Left forelimb (tissue), 1 donor: ENCODE measurements around the gene RFFL.

Experiments
- DNase-seq: peaks from one replicate; pipeline ENCODE4 v3.0.0-alpha.2; 2018; ENCODE audit warnings: low spot score

Gene RFFL

DNA sequence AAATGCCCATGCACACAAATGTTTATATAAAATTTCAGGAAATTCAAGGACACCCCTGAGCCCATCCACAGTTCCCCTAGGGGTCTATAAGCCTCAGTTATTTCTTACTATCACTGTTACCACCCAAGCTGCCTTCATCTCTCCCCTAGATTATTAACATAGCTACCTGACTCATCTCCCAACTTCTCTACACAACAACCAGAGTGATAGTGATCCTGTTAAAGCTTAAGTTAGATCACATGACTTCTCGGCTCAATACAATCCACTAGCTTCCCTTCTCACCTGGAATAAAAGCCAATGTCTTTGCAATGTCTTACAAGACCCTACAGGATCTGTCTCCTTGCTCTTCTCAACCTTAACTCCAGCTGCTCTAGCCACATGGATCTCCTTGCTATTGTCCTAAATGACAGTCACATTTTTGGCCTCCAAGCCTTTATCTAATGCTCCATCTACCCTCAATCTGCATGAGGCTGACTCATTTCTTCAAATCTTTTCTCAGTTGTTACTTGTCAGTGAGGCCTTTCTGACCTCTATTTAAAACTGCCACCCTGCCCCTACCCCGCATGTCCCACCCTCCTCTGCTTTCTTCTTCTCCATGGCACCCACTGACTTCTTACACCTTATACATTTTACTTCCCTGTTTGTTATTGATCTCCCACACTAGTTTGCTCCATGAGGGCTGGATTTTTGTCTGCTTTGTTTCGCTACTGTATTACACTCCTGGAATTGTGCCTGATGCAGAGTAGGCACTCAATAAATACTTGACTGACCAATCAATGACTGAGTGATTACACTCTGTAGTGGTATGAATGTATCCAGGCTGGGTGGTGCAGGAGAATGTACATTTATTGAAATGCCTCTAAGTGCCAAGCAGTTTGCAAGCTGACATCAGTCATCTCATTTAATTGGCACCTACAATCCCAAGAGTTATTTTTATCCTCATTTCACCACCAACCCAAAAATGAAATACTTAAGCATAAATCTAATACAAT, 88.4 kb downstream of the RFFL start:
- DNase-seq = no peak

DNA sequence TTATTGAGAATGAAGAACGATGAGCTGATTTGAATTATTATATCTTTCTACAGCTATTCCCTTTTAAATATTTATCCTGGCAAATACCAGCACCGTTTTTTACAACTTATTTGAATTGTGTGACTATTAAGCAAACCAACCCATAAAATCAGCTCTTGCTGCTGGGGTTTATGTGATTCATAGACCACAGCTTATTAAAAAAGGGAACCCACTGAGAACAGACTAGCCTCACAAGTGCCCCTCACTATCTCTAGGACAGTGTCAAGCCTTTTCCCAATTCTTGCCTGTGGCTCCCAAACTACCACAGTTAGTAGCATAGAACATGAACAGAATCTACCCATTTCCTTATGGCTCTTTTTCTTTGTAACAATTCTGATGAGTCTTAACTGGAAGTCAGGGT, 89.3 kb downstream of the RFFL start:
- DNase-seq = no peak

GRCh38 chr17:34961093-34961911, 102.2 kb downstream of the RFFL start, which contains the start of the genes CCT6B and ZNF830:
CCT6B (minus strand) TSS chr17:34961460; CDS start chr17:34961393, 67 bp downstream.
ZNF830 (plus strand) TSS chr17:34961540; CDS start chr17:34961567, 27 bp downstream.
- DNase-seq = peak; percentile 93

- DNase-seq = no peak
Measured at GRCh38 chr17:34958438-34958837, 105.1 kb downstream of the RFFL start.
